ENCODE results near the gene LRMDA. TPM values are rescaled to one million over a fixed set of nuclear protein-coding genes. Genes with fewer than 3 reads are reported as not detected.

Gene LRMDA
- total RNA-seq, 1 donor from 2014 or later = 2.1 TPM

GRCh38 chr10:76444034-76444800 lies 1012.8 kb downstream of the LRMDA start:
- no peak for TF ChIP-seq CTCF (IDR thresholded peaks at IDR 0.05; ENCODE audit: partially characterized antibody, unreplicated experiment)
- H3K4me3 Mint-ChIP-seq (ENCODE audit: unreplicated experiment) = no peak overlapping the region
- no peak overlapping the region for H3K27ac Mint-ChIP-seq (ENCODE audit: unreplicated experiment)
- no peaks in the 10 kb centered on the region for H3K36me3 Mint-ChIP-seq (ENCODE audit: unreplicated experiment)
- H3K4me1 Mint-ChIP-seq (ENCODE audit: low read depth, unreplicated experiment) = no peaks in the 10 kb centered on the region
- DNase-seq = no peak
- H3K27me3 Mint-ChIP-seq (ENCODE audit: unreplicated experiment) = peaks cover 2% of the 10 kb centered on the region
- no peaks in the 10 kb centered on the region for H3K9me3 Mint-ChIP-seq (ENCODE audit: unreplicated experiment)

GRCh38 chr10:76447578-76447977 lies 1016.2 kb downstream of the LRMDA start:
- Mint-ChIP-seq H3K36me3 (ENCODE audit: unreplicated experiment) (no peaks in the 10 kb centered on the region), H3K27me3 (ENCODE audit: unreplicated experiment) (no peaks in the 10 kb centered on the region), H3K4me3 (ENCODE audit: unreplicated experiment) (no peak overlapping the region), H3K27ac (ENCODE audit: unreplicated experiment) (no peak overlapping the region), H3K9me3 (ENCODE audit: unreplicated experiment) (no peaks in the 10 kb centered on the region), H3K4me1 (ENCODE audit: low read depth, unreplicated experiment) (no peaks in the 10 kb centered on the region)
- no peak for DNase-seq
- no peak for TF ChIP-seq CTCF (IDR thresholded peaks at IDR 0.05; ENCODE audit: partially characterized antibody, unreplicated experiment)

- Mint-ChIP-seq H3K27me3 (ENCODE audit: unreplicated experiment) (no peaks in the 10 kb centered on the region), H3K4me3 (ENCODE audit: unreplicated experiment) (no peak overlapping the region), H3K36me3 (ENCODE audit: unreplicated experiment) (no peaks in the 10 kb centered on the region), H3K27ac (ENCODE audit: unreplicated experiment) (no peak overlapping the region), H3K4me1 (ENCODE audit: low read depth, unreplicated experiment) (no peaks in the 10 kb centered on the region), H3K9me3 (ENCODE audit: unreplicated experiment) (no peaks in the 10 kb centered on the region)
- DNase-seq = no peak
- TF ChIP-seq CTCF (IDR thresholded peaks at IDR 0.05; ENCODE audit: partially characterized antibody, unreplicated experiment) = no peak
These were observed 1020.5 kb downstream of the LRMDA start for GRCh38 chr10:76451911-76452310.

GRCh38 chr10:76453332-76453731 lies 1021.9 kb downstream of the LRMDA start:
- Mint-ChIP-seq H3K4me3 (ENCODE audit: unreplicated experiment) (no peak overlapping the region), H3K27me3 (ENCODE audit: unreplicated experiment) (no peaks in the 10 kb centered on the region), H3K9me3 (ENCODE audit: unreplicated experiment) (no peaks in the 10 kb centered on the region), H3K36me3 (ENCODE audit: unreplicated experiment) (no peaks in the 10 kb centered on the region), H3K4me1 (ENCODE audit: low read depth, unreplicated experiment) (no peaks in the 10 kb centered on the region), H3K27ac (ENCODE audit: unreplicated experiment) (no peak overlapping the region)
- no peak for DNase-seq
- no peak for TF ChIP-seq CTCF (IDR thresholded peaks at IDR 0.05; ENCODE audit: partially characterized antibody, unreplicated experiment)

- TF ChIP-seq CTCF (IDR thresholded peaks at IDR 0.05; ENCODE audit: partially characterized antibody, unreplicated experiment) = no peak
- Mint-ChIP-seq H3K27me3 (ENCODE audit: unreplicated experiment) (no peaks in the 10 kb centered on the region), H3K36me3 (ENCODE audit: unreplicated experiment) (no peaks in the 10 kb centered on the region), H3K4me1 (ENCODE audit: low read depth, unreplicated experiment) (no peaks in the 10 kb centered on the region), H3K9me3 (ENCODE audit: unreplicated experiment) (no peaks in the 10 kb centered on the region), H3K27ac (ENCODE audit: unreplicated experiment) (no peak overlapping the region), H3K4me3 (ENCODE audit: unreplicated experiment) (no peak overlapping the region)
- no peak for DNase-seq
These were observed 1022.6 kb downstream of the LRMDA start for GRCh38 chr10:76453997-76454396.
